ENCODE measurements around the gene ATG4C.

DNA sequence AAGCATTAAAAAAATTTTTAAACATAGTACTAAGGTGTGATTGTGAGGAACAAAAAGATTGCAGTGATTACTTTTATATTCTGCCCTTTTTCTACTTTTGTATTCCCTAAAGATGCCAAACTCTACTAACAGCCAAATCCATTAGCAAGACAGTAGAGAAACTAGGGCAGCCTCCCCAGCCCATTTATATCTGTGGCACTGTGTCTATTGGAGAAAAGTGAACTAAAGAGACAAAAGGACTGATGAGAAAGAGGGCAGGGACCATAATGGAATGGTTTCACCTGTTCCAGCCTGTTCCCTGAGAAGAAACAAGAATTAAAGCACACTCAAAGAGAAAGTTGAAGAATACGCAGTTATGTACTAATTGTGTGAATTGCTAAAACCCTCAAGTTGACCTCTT, 56.6 kb downstream of the ATG4C start:
- TF ChIP-seq, protein P1, sequence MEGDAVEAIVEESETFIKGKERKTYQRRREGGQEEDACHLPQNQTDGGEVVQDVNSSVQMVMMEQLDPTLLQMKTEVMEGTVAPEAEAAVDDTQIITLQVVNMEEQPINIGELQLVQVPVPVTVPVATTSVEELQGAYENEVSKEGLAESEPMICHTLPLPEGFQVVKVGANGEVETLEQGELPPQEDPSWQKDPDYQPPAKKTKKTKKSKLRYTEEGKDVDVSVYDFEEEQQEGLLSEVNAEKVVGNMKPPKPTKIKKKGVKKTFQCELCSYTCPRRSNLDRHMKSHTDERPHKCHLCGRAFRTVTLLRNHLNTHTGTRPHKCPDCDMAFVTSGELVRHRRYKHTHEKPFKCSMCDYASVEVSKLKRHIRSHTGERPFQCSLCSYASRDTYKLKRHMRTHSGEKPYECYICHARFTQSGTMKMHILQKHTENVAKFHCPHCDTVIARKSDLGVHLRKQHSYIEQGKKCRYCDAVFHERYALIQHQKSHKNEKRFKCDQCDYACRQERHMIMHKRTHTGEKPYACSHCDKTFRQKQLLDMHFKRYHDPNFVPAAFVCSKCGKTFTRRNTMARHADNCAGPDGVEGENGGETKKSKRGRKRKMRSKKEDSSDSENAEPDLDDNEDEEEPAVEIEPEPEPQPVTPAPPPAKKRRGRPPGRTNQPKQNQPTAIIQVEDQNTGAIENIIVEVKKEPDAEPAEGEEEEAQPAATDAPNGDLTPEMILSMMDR (IDR thresholded peaks at IDR 0.05; ENCODE audit: insufficient read depth, low read length): no peak
- TF ChIP-seq POLR2AphosphoS5 (IDR thresholded peaks at IDR 0.05; ENCODE audit: low read depth): no peak

Data from HL-60 (cell line).